ENCODE results near the gene NQO2.

- no peak for TF ChIP-seq CREB1 (IDR thresholded peaks at IDR 0.05; ENCODE audit: low read depth)
- TF ChIP-seq FOXM1 (IDR thresholded peaks at IDR 0.05; ENCODE audit: borderline replicate concordance, low read depth), result no peak
- no peak for TF ChIP-seq MAX (IDR thresholded peaks at IDR 0.05)
- no peak for TF ChIP-seq TCF12 (IDR thresholded peaks at IDR 0.05; ENCODE audit: low read depth)
These were observed 39.6 kb upstream of the NQO2 start for GRCh38 chr6:2959909-2960719.
